Prostate gland (tissue), 2 donors: ENCODE data around the gene CSNK2A3.
"Not testable (repeated sequence)": the region's sequence is repeated elsewhere in the genome, so short reads cannot be mapped to it uniquely, and the experiment has no call there.

Experiments used
- CTCF ChIP-seq, 4 experiments: fragments of 200-600 bp in 2 of 4; fragments of 450-650 bp in 2 of 4; sonication (generic) in 2 of 4; IDR thresholded peaks; 1 replicate in 3 of 4; 2 replicates in 1 of 4; pipeline ENCODE4 v1.5.1; 2016 to 2019; ENCODE audit warnings: antibody characterized with exemption in 4 of 4, mild to moderate bottlenecking in 2 of 4, moderate library complexity in 2 of 4
- POLR2A ChIP-seq: fragments of 450-650 bp; IDR thresholded peaks from one replicate; pipeline ENCODE4 v1.6.1; 2016; ENCODE audit warnings: antibody characterized with exemption, mild to moderate bottlenecking

- not testable (repeated sequence) for TF ChIP-seq POLR2A; CTCF (IDR thresholded peaks at IDR 0.05)
Observed at GRCh38 chr11:11351851-11352250, 1.2 kb downstream of the CSNK2A3 start.
